Measurements from ENCODE around the gene ZBTB1.
"Not testable (repeated sequence)": the region's sequence is repeated elsewhere in the genome, so short reads cannot be mapped to it uniquely, and the experiment has no call there.

GRCh38 chr14:64569646-64570045 lies 65.1 kb downstream of the ZBTB1 start:
- TF ChIP-seq POLR2A, CTCF (IDR thresholded peaks at IDR 0.05): not testable (repeated sequence)
